Gastroesophageal sphincter (tissue), 4 donors: ENCODE data around the gene DLX6. TPM values are rescaled to one million over a fixed set of nuclear protein-coding genes. Genes with fewer than 3 reads are reported as not detected.

Source experiments
- ATAC-seq: fragments of 150-250 bp; one replicate; pipeline ENCODE4 v1.9.1; 2016; ENCODE audit warnings: mild to moderate bottlenecking, moderate library complexity
- H3K27ac ChIP-seq, 4 donors: fragments of 200-600 bp; sonication (generic) in 3 of 4; 1 replicate in 3 of 4; 2 replicates in 1 of 4; pipeline ENCODE4 v1.5.1; 2016 to 2019
- H3K27me3 ChIP-seq: fragments of 200-600 bp; sonication (generic); one replicate; pipeline ENCODE4 v1.5.1; 2019
- H3K36me3 ChIP-seq, 2 donors: fragments of 200-600 bp; sonication (generic); one replicate each; pipeline ENCODE4 v1.5.1; 2019; ENCODE audit warnings: control low read depth in 1 of 2
- H3K4me1 ChIP-seq, 3 donors: fragments of 200-600 bp; sonication (generic); 1 replicate in 2 of 3; 2 replicates in 1 of 3; pipeline ENCODE4 v1.5.1; 2016 to 2019; ENCODE audit warnings: control low read depth in 2 of 3
- H3K4me3 ChIP-seq, 2 donors: fragments of 200-600 bp; sonication (generic); one replicate each; pipeline ENCODE4 v1.5.1; 2019; ENCODE audit warnings: mild to moderate bottlenecking in 1 of 2, moderate library complexity in 1 of 2
- H3K9me3 ChIP-seq, 3 donors: fragments of 200-600 bp; sonication (generic); one replicate each; pipeline ENCODE4 v1.5.1; 2017 to 2019; ENCODE audit warnings: control low read depth in 2 of 3
- CTCF ChIP-seq, 4 experiments: fragments of 200-600 bp in 2 of 4; fragments of 450-650 bp in 2 of 4; sonication (generic) in 1 of 4; IDR thresholded peaks; one replicate each; pipeline ENCODE4 v1.5.1; 2017 to 2019; ENCODE audit warnings: antibody characterized with exemption in 4 of 4, mild to moderate bottlenecking in 2 of 4, moderate library complexity in 2 of 4
- EP300 ChIP-seq: sonication (generic); formaldehyde crosslinking; IDR thresholded peaks from one replicate; pipeline ENCODE4 v1.6.1; 2017; ENCODE audit warnings: antibody characterized with exemption, mild to moderate bottlenecking
- POLR2A ChIP-seq, 2 donors: fragments of 450-650 bp; IDR thresholded peaks; one replicate each; pipeline ENCODE4 v1.6.1; 2017; ENCODE audit warnings: antibody characterized with exemption in 2 of 2, mild to moderate bottlenecking in 2 of 2, moderate library complexity in 1 of 2
- POLR2AphosphoS5 ChIP-seq: sonication (generic); formaldehyde crosslinking; IDR thresholded peaks from one replicate; pipeline ENCODE4 v1.6.1; 2017; ENCODE audit warnings: antibody characterized with exemption
- WGBS, 2 donors: methylation state at CpG; one replicate each; pipeline ENCODE4 v1.1.5; 2018; ENCODE audit warnings: low coverage in 1 of 2; 5-methylcytosine and 5-hydroxymethylcytosine counted together
- small RNA-seq, 4 donors: library from RNA; depleted of rRNA; stranded (forward); fragments of <200 nt; gene quantifications; one replicate each; pipeline ENCODE3, GENCODE V24; 2016
- total RNA-seq, 4 donors: library from RNA; depleted of rRNA; stranded (reverse); fragments of >200 nt; gene quantifications; one replicate each; pipeline ENCODE4 v1.1.0, GENCODE V29; 2016

DLX6 gene
- total RNA-seq, 4 donors from 2014 or later = 0.12 to 0.13 TPM; not detected in 2

- H3K4me3 ChIP-seq = no peak overlapping the region
- WGBS, 2 donors = 66 to 92% methylated on average over 4 to 5 of the region's 5 CpGs
Observed at GRCh38 chr7:97039374-97040065, 34.2 kb downstream of the DLX6 start.

GRCh38 chr7:97043281-97043680 is 37.9 kb downstream of the DLX6 start:
- Histone ChIP-seq H3K9me3 (no peaks in the 10 kb centered on the region), H3K4me1 (no peaks in the 10 kb centered on the region), H3K27ac (no peak overlapping the region), H3K4me3 (no peak overlapping the region), H3K27me3 (peaks cover 52% of the 10 kb centered on the region), H3K36me3 (no peaks in the 10 kb centered on the region)
- ATAC-seq = no peak
- WGBS, 2 donors = 53% methylated on average over 2 of the region's 2 CpGs; no CpG with 5 or more reads in 1 of the 2 donors
- no peak for TF ChIP-seq CTCF (IDR thresholded peaks at IDR 0.05)
- no peak for TF ChIP-seq POLR2AphosphoS5
- TF ChIP-seq POLR2A (IDR thresholded peaks at IDR 0.05) = no peak
- no peak for TF ChIP-seq EP300

More at GRCh38 chr7:97039374-97040065, 34.2 kb downstream of the DLX6 start:
- H3K9me3 ChIP-seq = no peaks in the 10 kb centered on the region
- ATAC-seq = no peak
- H3K36me3 ChIP-seq = no peaks in the 10 kb centered on the region
- no peak for TF ChIP-seq EP300
- no peak for TF ChIP-seq POLR2A (IDR thresholded peaks at IDR 0.05)
- TF ChIP-seq CTCF (IDR thresholded peaks at IDR 0.05) = no peak
- TF ChIP-seq POLR2AphosphoS5 = no peak
- H3K4me1 ChIP-seq = no peaks in the 10 kb centered on the region
- peaks cover 65% of the 10 kb centered on the region for H3K27me3 ChIP-seq
- H3K27ac ChIP-seq = no peak overlapping the region

Small RNAs within 50 kb of the gene (small RNA-seq; reads per million reads assigned to genes)
- 0 reads per million in 4 donors for gene RF01778
- gene RF01887 = 0 reads per million in 4 donors
- 0 reads per million in 4 donors for gene RF01888

Other genes starting within 250 kb of the DLX6 start
- gene DLX5, start 19.3 kb downstream of the DLX6 start, total RNA-seq = under 1 TPM in 2 of 4 donors, not detected in 2; 0.49 to 0.54 TPM
- 1 to 10 TPM; 6.9 to 8.5 (median 7.2) TPM for gene SDHAF3, start 112.1 kb downstream of the DLX6 start, total RNA-seq